Gastrocnemius medialis (tissue), 4 donors: ENCODE data around the gene ZNF514.

Experiments
- CTCF ChIP-seq, 5 experiments: fragments of 450-650 bp in 3 of 5; fragments of 200-600 bp in 2 of 5; sonication (generic) in 2 of 5; IDR thresholded peaks in 4 of 5; conservative IDR thresholded peaks in 1 of 5; 1 replicate in 4 of 5; 2 replicates in 1 of 5; pipeline ENCODE4 v1.5.1; 2016 to 2019; ENCODE audit warnings: antibody characterized with exemption in 5 of 5, mild to moderate bottlenecking in 3 of 5, moderate library complexity in 3 of 5
- POLR2A ChIP-seq, 2 donors: fragments of 450-650 bp; IDR thresholded peaks; one replicate each; pipeline ENCODE4 v1.6.1; 2017; ENCODE audit warnings: antibody characterized with exemption in 2 of 2, mild to moderate bottlenecking in 2 of 2, moderate library complexity in 2 of 2

GRCh38 chr2:95174031-95174542 is 14.4 kb upstream of the ZNF514 start:
- TF ChIP-seq POLR2A (IDR thresholded peaks at IDR 0.05) (no peak), CTCF (IDR thresholded peaks at IDR 0.05 in 4 of 5, conservative IDR thresholded peaks at IDR 0.05 in 1 of 5) (no peak)
